DMS 273 treated with DMSO at 0.1 percent for 48 hours (cell line): ENCODE data around the gene LITAFD.
"Not testable (repeated sequence)": the region's sequence is repeated elsewhere in the genome, so short reads cannot be mapped to it uniquely, and the experiment has no call there.

Experiments used
- DNase-seq: peaks from one replicate; lab custom pipeline; 2025; lab: John Stamatoyannopoulos, UW

LITAFD gene

DNA sequence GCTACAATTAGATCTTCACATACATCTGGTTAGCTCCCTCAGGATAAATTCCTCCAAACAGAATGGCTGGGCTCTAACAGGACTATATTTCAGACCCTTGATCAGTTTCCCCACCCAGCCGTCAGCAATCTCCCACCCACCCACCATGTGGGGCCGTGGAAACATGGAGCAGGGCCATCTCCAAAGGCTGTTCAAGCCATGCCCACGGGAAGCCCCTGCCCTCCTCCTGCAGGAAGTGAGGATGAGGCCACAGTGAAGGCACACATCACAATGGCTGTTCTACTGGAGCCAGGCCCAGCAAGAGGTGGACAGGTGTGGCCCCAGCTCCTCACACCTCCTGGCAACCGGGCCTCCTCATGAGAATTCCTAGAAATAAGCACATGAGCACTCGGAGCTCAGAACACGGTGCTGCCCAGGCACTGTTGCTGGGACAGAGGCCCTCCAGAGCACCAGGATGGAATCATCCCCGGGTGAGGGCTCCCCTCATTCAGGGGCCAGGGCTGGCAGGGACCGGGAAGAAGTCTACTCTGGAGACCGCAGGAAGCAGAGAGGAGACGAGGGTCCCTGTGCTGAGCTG is at the start of gene LITAFD:
LITAFD (plus strand) TSS at position 311 of the 577 bp plus-strand sequence. CDS start 2,005 bp downstream, outside the sequence.
- DNase-seq, result no peak

GRCh38 chr16:8832717-8833105 is 49.4 kb upstream of the LITAFD start:
- DNase-seq, result no peak

DNA sequence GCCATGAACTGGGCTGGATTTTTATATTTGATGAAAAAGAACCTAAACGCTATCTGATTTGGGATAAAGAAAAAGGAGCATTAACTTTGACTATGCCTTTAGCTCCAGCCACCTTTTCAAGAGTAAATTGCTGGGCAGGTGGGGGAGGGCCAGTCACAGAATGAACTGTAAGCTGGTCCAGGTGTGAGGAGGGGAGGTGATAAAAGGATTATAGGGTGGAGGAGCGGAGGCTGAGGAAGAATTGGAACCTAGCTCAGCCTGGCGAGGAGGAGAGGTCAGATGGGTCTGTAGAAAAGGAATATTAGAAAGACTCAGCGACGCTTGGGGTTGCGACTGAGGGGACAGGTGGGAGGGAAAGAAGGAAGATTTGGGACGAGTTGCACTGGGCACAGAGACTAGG is 45.4 kb upstream of the LITAFD start:
- not testable (repeated sequence) for DNase-seq

DNA sequence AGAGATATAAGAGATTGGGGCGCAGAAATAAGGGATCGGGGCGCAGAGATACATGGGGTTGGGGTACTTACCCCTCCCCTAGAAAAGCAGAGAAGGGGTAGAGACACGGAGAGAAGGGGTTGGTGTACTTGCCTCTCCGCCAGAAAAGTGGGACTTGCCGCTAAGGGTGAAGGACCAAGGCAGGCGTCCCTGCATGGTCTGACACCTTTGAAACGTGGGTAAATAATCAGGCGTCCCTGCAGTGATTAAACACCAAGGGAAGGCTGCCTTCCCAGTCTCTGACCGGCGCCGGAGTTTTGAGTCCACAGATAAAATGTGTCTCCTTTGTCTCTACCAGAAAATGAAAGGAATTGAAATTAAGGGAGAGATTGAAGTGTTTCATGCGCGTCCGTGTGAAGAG is 44.6 kb upstream of the LITAFD start:
- not testable (repeated sequence) for DNase-seq

GRCh38 chr16:8842016-8842415 is 40.1 kb upstream of the LITAFD start:
- not testable (repeated sequence) for DNase-seq

DNA sequence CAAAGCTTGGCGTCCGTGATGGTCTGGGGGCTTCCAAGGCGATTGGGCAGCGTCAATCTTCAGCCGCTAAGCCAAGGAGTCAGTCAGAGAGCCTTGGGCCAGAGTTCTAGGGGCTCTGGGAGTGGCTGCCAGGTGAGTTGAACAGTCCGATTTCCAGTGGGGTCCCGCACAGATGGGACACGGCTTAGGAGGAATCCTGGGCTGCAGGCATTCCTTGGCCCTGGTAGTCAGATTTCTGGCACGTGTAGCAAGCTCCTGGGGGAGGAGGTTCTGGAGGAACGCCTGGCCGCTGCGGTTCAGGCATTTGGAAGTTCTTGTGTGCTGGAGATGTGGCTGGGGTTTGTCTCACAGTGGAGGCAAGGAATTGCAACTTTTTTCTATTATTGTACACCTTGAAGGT is 38.9 kb upstream of the LITAFD start:
- not testable (repeated sequence) for DNase-seq

- DNase-seq, result no peak
These were observed 36.4 kb upstream of the LITAFD start for GRCh38 chr16:8845699-8846298.

DNA sequence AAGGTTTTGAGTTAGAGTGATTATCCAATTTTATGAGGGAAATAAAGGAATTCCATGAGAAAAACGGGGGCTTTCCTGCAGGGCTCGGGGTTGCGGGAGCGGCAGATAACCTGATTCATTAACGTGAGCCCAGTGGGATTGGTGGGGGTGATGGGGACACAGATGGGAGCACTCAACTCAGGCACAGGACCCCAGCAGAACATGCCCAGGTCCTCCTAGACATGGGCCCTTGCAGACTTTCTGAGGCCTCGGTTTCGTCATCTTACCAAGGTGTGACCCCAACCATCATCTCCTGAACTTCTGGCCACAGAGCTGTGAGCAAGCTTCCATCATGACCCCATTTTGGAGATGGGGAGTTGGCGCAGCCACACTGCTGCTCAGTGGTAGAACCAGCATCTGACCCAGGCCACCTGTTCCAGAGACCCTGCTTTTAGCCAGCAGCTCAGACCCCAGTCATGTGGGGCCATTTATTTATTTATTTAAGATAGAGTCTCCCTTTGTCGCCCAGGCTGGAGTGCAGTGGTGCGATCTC is 35.7 kb upstream of the LITAFD start:
- DNase-seq, result no peak

DNA sequence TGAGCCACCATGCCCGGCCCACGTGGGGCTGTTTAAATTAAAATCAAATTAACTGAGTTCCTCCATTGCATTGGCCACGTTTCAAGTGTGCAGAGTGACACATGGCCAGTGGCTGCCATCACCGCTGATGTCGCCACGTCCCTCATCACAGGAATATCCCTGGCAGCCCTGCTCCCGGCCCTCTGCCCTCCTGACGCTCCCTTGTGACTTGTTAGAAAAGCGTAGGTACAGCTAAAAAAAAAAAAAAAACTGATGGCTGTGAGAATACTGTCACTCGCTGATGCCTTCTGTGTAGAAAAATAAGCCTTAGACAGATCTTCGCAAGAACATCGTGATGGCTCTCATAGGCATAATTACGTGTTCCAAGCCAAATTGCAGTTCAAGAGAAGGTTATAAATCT is 35.0 kb upstream of the LITAFD start:
- no peak for DNase-seq

DNA sequence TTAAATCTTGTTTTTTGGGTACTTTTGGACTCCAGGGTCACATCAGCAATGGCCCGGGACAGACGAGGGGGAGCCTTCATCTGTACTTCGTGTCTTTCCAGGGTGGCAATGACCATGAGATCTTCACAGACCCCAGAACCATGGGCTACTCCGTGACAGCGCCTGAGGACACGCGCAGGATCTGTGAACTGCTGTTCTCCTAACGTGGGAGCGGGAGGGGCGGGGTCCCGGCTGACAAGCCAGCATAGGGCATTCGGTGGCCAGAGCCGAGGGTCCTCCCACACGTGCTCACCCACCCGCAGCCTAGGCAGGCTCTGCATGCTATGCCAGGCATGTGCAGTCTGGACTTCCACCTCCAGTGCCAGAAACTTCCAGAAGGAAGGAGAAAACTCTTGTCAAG is 34.5 kb upstream of the LITAFD start:
- DNase-seq, result no peak

- DNase-seq, result no peak
These were observed 33.8 kb upstream of the LITAFD start for GRCh38 chr16:8848231-8848938.

DNA sequence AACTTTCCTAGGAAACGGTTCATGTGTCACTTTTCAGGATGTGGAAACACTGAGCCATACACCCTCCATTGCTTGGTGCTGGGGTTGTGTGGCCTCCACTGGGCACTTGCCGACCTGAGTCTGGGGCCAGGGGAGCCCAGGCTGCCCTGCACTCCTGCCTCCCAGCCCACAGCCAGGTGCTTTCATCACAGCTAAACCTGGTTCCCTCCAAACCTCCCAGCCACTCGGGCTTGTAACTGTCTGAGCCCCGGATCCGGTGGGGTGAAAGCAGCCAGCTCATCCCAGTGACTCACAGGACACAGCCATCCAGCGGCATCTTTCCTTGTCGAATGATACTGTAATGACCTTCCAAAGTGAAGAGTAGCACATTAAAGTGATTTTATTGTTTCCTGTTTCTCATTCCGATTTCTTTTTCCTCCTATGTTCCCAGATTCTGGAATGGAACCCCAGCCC is 33.2 kb upstream of the LITAFD start:
- no peak for DNase-seq

DNA sequence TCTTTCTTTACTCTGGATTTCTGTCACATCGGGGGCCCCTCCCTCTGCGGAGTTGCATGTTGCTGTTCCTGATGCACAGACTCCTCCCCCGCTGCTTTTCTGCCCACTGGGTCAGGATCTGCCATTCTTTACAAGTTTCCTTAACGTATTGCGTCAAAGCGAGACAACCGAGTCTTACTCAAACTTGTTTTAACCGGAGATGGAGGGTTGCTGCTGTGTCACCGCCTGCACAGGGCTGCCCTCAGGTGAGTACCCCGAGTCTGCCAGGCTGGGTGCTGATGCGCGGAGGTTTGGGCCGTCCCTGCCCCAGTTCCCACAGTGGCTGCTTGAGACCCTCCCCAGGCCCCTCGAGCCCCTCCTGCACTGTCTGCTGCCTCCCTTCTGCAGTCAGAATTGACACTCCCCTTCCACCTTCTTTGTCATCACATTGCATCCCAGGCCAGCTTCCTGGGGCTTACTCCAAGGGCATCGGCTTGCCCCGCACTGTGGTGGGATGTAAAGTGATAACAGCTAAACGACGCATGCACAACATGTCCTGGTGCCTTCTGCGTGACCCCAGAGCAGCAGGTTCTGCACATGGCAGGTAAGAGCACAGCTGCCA is 32.6 kb upstream of the LITAFD start:
- no peak for DNase-seq

DNA sequence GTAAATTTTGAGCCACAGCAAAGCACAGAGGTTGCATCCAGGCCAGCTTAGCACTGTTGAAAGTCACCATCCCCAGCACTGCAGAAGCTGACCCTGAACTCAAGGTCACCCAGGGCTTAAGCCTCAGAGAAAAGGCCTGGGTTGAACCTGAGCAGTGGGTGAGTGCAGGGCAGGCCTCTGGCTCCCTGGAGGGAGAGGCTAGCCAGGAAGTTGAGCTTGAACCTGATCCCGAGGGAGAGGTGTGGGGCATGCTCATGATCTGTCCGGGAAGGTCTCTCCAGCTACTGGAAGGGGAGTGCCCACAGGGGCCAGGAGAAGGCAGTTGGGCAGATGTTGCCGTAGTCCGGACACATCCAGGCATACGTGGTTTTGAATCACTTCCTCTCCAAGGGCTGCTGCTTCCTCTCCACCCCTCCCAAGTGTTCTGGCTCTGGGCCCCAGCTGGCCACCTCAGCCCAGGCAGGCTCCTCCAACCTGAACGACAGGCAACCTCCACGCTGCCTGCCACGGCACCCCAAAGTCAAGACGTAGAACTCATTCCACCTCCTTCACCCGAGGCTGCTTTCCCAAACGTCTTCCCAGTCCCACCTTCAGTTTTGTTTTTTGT is 31.8 kb upstream of the LITAFD start:
- no peak for DNase-seq

- DNase-seq, result no peak
These were observed 30.3 kb upstream of the LITAFD start for GRCh38 chr16:8851761-8852403.

DNA sequence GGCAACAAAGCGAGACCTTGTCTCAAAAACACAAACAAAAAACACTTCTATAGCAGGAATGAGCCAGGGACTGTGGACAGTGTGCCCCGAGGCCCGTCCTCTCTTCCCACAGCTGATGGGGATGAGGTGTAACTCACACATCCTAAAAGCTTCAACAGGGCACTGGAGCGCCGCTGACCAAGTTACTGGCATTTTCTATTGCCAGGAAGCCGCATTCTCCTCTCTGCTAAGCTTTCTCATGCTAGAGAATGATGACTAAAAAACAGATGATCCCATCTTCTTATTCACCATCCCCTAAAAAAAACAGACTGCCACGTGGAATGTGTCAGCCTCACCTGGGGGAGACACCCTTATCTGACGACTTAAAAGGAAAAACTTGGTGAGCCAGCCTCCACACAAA is 29.6 kb upstream of the LITAFD start:
- no peak for DNase-seq

- no peak for DNase-seq
These were observed 29.0 kb upstream of the LITAFD start for GRCh38 chr16:8853150-8853549.

DNA sequence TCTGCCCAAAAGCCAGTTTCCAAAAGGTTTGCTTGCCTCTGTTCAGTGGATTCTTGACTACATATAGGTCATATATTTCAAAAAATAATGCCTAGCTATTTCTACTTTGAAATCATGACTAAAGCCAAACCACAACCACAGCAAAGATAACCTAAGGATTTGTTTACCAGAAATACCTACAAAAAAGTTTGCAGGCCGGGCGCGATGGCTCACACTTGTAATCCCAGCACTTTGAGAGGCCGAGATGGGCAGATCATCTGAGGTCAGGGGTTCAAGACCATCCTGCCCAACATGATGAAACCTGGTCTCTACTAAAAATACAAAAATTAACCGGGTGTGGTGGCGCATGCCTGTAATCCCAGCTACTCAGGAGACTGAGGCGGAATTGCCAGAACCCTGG is 28.5 kb upstream of the LITAFD start:
- DNase-seq, result no peak

- DNase-seq, result no peak
These were observed 27.7 kb upstream of the LITAFD start for GRCh38 chr16:8854298-8854948.

DNA sequence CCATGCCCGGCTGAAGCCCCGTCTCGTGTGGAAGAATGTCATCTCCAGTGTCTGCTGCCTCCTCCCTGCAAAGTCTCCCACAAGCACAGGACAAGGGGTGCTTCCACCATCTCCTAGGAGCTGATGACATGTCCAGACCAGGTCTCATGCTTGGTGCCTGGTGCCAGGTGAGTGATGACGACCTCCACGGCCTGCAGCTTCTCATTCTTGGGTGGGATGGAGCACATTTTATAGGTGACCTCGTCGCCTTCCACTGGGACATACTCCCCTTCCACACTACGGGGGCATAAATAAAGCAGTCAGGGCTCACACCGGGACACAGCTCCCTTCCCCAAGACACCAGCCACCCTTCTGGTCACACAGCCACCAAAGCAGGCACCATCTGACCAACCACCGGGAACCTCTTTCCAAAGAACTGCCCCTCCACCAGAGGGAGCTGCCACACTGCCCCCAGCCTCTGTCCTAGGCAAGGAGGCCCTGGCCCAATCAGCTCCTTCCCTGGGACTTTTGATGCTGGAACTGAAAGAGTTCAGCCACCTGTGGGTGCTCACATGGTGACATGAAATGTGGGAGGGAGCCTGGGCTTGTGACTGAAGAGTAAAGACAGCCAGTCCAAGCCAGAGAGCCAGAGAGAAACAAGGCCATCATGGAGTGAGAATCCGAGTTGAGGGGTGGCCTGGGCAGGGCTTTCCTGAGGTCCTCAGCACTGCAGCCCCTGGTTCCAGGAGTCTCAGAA is 26.9 kb upstream of the LITAFD start:
- no peak for DNase-seq

DNA sequence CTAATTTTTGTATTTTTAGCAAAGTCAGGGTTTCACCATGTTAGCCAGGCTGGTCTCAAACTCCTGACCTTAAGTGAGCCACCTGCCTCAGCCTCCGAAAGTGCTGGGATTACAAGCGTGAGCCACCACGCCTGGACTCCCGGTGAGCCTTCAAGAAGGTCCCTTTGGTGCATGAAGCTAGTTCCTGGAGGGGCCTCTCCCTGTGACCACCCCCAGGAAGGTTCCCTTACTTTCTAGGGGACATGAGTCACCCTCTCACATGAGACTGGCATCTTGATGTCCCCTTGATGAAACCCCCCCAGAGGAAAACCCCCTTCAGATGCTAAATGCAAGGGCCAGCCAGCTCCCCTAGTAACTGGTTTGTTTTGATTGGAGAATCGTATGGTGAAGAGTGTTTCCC is 26.2 kb upstream of the LITAFD start:
- no peak for DNase-seq
